Non-pigmented ciliary epithelial cell (primary cell): ENCODE measurements around the gene UGT1A8.
"Not testable (repeated sequence)": the region's sequence is repeated elsewhere in the genome, so short reads cannot be mapped to it uniquely, and the experiment has no call there.

Experiments used
- DNase-seq: peaks from one replicate; pipeline ENCODE4 v3.0.0-alpha.2; 2010; ENCODE audit warnings: low read depth

The UGT1A8 gene

DNA sequence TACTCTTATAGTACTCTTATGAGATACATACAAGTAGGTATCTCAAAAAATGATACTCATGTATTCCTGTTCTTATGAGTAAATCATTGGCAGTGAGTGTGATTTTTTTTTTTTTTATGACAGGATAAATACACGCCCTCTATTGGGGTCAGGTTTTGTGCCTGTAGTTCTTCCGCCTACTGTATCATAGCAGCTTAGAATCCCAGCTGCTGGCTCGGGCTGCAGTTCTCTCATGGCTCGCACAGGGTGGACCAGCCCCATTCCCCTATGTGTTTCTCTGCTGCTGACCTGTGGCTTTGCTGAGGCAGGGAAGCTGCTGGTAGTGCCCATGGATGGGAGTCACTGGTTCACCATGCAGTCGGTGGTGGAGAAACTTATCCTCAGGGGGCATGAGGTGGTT, at the start of gene UGT1A8:
Gene UGT1A8, plus strand, starts transcription at position 158 of the 400 bp plus-strand sequence. Its CDS starts 75 bp downstream, at position 233.
- DNase-seq = not testable (repeated sequence)

DNA sequence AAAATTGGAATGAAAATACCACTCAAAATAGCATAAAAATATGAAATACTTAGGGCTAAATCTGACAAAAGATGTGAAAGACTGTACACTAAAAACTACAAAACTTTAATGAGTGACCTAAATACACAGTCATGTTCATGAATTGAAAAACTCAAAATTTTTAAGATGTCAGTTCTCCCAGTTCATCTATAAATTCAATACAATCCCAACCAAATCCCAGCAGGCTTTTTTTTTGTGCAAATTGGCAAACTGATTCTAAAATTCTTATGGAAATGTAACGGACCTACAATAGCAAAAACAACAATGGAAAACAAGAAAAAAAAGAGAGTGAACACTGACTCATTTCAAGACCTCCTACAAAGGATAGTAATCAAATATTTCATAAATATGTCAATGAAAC, 46.4 kb upstream of the UGT1A8 start:
- no peak for DNase-seq

DNA sequence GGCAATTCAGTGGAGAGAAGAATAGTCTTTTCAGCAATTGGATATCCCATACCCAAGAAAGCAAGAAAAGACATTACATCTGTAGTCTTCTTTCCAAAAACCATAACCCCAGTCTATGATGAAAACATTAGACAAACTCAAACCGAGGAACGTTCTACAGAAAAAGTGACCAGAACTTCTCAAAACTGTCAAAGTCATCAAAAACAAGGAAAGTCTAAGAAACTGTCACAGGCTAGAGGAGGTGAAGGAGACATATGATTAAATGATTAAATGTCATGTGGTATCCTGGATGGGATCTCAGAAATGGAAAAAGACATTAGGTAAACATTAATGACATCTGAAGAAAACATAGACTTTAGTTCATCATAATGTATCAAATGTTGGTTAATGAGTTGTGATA, 46.0 kb upstream of the UGT1A8 start:
- no peak for DNase-seq

DNA sequence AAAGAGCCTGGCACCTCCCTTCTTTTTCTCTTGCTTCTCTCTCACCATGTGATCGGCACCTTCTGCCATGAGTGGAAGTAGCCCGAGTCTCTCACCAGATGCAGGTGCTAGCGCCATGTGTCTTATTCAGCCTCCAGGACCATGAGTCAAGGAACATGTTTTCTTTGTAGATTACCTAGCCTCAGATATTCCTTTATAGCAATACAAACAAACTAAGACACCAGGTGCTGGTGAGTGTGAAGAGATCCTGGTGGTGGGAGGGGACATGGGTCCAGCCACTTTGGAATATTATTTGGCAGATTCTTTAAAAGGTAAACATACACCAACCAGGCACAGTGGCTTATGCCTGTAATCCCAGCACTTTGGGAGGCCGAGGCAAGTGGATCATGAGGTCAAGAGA, 45.0 kb upstream of the UGT1A8 start:
- DNase-seq = no peak

DNA sequence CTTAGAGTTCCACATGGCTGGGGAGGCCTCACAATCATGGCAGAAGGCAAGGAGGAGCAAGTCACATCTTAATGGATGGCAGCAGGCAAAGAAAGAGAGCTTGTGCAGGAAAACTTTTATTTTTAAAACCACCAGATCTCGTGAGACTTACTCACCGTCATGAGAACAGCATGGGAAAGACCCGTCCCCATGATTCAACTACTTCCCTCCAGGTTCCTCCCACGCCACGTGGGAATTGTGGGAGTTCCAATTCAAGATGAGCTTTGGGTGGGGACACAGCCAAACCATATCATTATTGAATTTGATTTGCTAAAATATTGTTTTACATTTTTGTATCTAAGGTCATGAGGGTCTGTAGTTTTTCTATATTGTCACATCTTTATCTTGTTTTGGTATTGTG, 40.1 kb upstream of the UGT1A8 start:
- not testable (repeated sequence) for DNase-seq

DNA sequence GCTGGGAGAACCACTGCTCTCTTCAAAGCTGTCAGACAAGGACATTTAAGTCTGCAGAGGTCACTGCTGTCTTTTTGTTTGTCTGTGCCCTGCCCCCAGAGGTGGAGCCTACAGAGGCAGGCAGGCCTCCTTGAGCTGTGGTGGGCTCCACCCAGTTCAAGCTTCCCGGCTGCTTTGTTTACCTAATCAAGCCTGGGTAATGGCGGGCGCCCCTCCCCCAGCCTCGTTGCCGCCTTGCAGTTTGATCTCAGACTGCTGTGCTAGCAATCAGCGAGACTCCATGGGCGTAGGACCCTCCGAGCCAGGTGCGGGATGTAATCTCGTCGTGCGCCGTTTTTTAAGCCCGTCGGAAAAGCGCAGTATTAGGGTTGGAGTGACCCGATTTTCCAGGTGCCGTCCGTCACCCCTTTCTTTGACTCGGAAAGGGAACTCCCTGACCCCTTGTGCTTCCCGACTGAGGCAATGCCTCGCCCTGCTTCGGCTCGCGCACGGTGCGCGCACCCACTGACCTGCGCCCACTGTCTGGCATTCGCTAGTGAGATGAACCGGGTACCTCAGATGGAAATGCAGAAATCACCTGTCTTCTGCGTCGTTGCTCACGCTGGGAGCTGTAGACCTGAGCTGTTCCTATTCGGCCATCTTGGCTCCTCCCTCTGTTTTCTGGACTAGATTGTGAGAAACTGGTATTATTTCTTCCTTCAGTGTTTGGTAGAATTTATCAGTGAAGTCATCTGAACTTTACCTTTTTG, 34.0 kb upstream of the UGT1A8 start:
- not testable (repeated sequence) for DNase-seq

DNA sequence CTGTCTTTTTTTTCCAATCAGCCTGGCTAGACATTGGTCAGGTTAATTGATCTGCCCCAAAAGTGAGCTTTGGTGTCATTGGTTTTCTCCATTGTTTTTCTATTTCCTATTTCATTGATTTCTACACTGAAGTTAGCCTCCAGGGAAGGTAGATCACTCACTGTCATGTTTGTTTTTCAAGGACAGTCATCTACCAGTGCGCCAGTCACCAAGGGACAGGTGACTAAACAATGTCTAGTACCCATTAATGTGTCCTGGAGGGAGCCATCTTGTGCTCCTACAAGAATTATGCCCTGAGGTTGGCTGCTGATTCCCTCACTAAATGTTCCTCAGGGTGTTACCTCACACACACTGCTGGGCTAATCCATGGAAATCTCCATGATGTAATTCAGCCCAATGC, 33.2 kb upstream of the UGT1A8 start:
- DNase-seq = no peak

DNA sequence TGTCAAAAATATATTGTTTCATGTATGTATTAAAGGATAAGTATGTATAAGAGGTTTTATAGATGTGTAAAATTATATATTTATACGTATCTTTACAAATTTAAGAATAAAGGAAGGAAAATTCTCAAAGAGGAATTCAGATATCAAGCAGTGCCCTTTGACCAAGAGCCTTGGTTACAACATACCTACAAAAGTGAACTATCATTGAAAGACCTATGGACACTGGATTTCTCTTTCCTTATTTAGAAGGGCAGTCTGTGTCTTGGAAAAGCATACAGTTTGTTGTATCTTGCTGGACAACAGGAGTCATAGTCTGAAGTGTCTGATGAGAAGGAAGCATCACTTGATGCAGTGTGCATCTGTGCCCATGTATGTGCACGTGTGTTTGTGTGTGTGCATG, 29.0 kb upstream of the UGT1A8 start:
- no peak for DNase-seq

DNA sequence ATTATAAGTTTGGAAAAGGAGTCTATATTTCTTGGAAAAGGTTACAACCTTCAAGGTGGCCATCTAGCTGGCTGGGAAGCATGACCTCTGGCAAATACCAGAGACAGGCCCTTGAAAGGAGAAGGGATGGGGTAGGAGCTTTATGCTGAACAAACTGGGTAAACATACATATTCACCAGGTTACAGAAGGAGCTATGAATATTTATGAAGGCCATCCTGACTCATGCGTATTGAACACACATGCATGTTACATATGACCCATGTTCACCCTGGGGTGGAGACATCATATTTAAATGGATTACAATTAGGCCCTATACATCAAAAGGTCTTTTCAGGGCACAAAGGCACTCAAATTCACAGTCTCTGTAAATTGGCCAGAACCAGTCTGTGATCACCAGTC, 24.7 kb upstream of the UGT1A8 start:
- DNase-seq = not testable (repeated sequence)

DNA sequence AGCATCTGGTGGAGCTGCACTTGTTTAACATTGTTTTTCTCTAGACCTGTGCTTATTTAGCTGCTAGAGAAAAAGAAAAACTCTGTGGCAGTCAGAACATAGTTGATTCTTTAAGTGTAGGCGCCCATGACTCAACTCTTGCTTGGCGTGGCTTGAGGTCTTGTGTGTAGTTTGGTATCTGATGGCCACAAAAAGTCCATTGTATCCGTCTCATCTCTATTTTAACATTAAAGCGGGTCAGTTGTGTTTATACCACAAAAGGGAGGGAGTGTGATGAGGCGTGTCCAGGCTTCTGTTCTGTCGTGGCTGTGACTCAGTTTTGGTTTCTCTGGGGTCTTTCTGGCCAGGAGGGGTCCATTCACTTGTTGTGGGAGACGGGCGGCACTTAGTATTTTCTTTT, 24.2 kb upstream of the UGT1A8 start:
- DNase-seq = no peak

DNA sequence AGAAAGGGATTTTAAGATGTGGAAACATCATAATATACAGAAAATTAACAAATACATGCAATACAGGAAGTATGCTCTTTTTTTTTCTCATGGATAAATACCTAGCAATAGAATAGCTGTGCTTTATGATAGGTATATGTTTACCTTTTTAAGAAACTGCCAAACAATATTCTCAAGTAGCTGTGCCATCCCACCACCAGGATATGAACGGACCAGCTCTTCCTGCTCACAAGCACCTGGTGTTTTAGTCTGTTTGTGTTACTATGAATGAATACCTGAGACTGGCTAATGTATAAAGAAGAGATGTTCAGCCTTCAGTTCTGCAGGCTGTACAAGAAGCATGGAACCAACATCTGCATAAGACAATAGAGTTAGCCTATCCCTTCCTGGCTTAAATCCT, 19.9 kb upstream of the UGT1A8 start:
- no peak for DNase-seq

DNA sequence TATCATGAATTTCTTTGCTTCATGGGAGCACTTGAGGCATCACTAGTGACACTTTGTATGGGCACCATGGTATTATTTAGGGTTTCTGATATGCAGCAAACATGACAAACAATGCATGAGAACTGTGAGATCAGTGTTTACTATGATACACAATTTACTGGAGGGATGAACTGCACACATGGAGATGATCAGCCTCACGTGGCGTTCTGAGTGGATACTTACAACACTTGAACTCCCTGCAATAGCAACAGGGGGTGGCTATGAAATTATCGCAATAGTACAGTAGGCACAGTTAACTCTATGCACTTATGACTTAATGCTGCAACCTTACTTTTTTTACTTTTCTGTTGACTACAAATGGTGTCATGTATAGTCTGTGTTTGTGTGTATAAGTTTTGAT, 18.5 kb upstream of the UGT1A8 start:
- DNase-seq = no peak

DNA sequence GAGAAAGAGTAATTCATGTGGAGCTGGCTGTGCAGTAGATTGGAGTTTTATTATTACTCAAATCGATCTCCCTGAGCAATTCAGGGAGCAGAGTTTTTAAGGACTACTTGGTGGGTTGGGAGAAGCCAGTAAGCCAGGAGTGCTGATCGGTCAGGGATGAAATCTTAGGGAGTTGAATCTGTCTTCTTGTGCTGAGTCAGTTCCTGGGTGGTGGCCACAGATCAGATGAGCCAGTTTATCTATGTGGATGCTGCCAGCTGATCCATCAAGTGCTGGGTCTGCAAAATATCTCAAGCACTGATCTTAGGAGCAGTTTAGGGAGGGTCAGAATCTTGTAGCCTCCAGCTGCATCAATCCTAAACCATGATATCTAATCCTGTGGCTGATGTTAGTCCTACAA, 17.0 kb upstream of the UGT1A8 start:
- DNase-seq = no peak

DNA sequence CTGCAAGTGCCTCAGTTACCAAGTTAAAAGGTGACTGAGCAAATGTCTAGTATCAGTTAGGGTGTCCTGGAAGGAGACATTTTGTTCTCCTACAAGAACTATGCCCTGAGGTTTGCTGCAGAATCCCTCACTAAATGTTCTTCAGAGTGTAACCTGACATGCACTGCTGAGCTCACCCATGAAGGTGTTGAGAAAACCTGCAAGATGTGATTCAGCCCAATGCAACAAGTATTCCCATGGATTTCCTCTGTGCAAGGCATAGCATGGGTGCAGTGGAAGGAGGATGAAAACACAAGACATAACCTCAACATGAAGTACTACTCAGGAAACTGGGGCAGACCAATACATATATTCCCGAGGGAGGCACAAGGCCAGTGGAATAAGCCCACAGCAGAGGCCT, 15.4 kb upstream of the UGT1A8 start:
- DNase-seq = no peak

DNA sequence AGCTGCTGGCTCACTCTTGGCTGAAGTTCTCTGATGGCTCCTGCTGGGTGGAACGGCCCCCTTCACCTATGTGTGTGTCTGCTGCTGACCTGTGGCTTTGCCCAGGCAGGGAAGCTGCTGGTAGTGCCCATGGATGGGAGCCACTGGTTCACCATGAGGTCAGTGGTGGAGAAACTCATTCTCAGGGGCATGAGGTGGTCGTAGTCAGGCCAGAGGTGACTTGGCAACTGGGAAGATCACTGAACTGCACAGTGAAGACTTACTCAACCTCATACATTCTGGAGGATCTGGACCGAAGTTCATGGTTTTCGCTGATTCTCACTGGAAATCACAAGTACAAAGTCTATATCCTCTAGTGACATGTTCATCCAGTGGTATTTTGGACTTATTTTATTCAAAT, 13.9 kb upstream of the UGT1A8 start:
- DNase-seq = no peak

DNA sequence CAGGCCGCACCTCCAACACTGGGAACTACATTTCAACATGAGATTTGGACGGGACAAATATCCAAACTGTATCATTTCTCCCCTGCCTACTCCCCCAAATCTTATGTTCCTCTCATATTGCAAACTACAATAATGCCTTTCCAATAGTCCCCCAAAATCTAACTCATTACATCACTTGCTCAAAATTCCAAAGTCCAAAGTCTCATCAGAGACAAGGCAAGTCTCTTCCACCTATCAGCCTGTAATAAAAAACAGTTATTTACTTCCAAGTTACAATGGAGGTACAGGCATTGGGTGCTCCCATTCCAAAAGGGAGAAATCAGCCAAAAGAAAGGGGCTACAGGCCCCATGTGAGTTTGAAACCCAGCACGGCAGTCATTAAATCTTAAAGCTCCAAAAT, 12.6 kb upstream of the UGT1A8 start:
- DNase-seq = no peak

DNA sequence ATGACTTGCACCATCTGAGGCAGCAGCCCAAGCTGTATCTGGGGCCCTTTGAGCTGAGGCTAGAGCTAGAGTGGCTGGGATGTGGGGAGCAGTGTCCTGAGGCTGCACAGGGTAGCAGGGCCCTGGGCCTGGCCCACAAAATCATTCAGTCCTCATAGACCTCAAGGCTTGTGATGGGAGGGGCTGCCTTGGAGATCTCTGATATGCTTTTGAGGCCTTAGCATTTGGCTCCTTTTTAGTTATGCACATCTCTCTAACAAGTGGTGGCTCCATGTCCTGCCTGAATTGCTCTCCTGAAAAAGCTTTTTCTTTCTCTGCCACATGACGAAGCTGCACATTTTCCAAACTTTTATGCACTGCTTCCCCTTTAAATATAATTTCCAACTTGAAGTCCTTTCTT, 11.8 kb upstream of the UGT1A8 start:
- no peak for DNase-seq

DNA sequence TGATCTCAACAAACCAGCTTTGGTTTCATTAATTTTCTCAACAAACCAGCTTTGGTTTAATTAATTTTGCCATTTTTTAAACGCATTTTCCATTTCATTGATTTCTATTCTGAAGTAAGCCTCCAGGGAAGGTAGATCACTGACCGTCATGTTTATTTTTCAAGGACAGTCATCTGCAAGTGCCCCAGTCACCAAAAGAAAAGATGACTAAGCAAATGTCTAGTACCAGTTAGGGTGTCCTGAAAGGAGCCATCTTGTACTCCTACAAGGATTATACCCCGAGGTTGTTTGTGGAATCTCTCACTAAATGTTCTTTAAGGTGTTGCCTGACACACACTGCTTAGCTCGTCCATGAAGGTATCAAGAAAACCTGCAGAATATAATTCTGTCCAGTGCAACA, 6.1 kb upstream of the UGT1A8 start:
- DNase-seq = no peak

DNA sequence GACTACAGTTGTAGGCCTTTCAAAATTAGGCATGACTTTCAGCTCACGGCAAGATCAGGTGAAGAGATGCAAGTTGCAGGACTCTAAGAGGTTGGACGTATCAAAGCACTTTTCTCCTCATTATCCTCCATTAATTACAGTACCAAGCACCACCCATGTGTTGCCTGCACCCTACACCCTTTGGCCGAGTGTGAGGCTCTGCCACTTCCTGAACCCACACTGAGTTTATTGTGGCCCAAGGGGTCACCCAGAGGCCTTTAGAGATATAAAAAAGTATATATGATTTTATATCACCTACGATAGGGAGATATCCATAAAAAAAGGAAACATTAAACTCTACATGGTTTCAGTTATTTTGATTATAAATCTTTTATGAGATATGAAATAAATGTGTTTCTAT, 2.8 kb downstream of the UGT1A8 start:
- no peak for DNase-seq

DNA sequence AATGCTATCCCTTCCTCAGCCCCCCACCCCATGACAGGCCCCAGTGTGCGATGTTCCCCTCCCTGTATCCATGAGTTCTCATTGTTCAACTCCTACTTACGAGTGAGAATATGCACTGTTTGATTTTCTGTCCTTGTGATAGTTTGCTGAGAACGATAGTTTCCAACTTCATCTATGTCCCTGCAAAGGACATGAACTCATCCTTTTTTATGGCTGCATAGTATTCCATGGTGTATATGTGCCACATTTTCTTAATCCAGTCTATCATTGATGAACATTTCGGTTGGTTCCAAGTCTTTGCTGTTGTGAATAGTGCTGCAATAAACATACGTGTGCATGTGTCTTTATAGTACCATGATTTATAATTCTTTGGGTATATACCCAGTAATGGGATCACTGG, 4.4 kb downstream of the UGT1A8 start:
- not testable (repeated sequence) for DNase-seq

DNA sequence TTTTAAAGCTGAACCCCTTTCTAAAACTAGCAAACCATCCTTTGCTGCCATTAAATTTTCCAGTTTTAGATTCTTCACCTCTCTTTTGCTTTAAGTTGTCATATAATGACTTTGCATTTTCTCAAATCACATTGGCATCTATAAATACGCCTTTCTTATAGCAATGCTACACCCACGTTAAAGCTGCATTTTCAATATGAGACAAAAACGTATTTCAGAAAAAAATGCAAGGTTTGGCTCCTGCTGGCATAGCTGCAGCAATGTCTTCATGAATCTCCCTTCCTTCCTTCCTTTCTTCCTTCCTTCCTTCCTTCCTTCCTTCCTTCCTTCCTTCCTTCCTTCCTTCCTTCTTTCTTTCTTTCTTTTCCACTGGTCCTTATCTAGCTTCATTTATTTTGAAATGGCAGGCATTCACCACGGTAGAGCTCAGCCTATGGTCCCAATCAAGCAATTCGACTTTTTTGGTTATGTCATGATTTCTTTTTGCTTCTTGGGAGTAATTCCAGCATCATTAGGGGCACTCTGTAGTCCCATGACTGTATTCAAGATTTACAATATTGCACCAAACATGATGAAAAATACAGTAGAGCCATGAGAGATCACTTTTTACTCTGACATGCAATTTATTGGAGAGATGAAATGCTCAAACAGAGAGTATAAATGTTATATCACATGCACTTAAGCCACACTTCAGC, 10.0 kb downstream of the UGT1A8 start:
- no peak for DNase-seq

DNA sequence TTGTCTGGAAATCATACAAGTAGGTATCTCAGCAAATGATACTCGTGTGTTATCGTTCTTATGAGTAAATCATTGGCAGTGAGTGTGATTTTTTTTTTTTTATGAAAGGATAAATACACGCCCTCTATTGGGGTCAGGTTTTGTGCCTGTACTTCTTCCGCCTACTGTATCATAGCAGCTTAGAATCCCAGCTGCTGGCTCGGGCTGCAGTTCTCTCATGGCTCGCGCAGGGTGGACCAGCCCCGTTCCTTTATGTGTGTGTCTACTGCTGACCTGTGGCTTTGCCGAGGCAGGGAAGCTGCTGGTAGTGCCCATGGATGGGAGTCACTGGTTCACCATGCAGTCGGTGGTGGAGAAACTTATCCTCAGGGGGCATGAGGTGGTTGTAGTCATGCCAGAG, 18.9 kb downstream of the UGT1A8 start, which contains the start of gene UGT1A10:
Gene UGT1A10, plus strand, starts transcription at position 143 of the 400 bp plus-strand sequence. Its CDS starts 75 bp downstream, at position 218.
- not testable (repeated sequence) for DNase-seq

DNA sequence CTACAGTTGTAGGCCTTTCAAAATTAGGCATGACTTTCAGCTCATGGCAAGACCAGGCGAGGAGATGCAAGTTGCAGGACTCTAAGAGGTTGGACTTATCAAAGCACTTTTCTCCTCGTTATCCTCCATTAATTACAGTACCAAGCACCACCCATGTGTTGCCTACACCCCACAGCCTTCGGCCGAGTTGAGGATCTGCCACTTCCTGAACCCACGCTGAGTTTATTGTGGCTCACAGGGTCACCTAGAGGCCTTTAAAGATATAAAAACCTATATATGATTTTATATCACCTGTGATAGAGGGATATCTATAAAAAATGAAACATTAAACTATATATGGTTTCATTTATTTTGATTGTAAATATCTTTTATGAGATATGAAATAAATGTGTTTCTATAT, 21.4 kb downstream of the UGT1A8 start:
- DNase-seq = no peak

DNA sequence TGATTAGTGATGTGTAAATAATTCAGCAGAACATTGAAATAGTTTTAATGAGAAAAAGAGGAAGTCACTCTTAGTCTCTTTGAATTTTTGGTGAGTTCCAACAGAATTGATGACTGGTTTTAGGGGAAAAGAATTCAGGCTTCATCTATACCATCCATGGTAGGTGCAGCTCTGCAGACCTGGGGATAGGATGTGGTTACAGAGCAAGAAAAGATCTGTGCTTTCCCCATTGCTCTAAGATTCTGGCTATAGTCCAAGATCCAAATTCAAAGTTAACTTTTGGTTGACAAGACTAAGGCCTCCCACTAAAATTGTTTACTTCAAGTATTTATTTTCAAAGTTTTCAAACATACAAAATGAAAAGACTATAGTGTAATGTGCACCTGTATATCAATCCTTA, 22.4 kb downstream of the UGT1A8 start:
- DNase-seq = no peak
